K562 (cell line): Measurements from ENCODE around the gene TMEM184B. TPM values are rescaled to one million over a fixed set of nuclear protein-coding genes. Genes with fewer than 3 reads are reported as not detected.

Experiments
- DMBX1 ChIP-seq: fragments of 250-450 bp; sonication (Bioruptor Pico); IDR thresholded peaks from 2 replicates; pipeline ENCODE4 v1.8.0; 2022; ENCODE audit warnings: inconsistent platforms, mild to moderate bottlenecking, moderate library complexity, borderline replicate concordance
- MGA ChIP-seq: fragments of 450-650 bp; IDR thresholded peaks from 2 replicates; pipeline ENCODE4 v1.6.1; 2016; ENCODE audit warnings: mild to moderate bottlenecking, moderate library complexity
- SMARCA4 ChIP-seq: fragments of 450-650 bp; IDR thresholded peaks from 2 replicates; pipeline ENCODE4 v1.6.1; 2016
- TFE3 ChIP-seq: fragments of 450-650 bp; formaldehyde crosslinking; IDR thresholded peaks from 2 replicates; pipeline ENCODE4 v1.4.0; 2020; ENCODE audit warnings: mild to moderate bottlenecking, mixed read lengths
- TOE1 ChIP-seq, 2 experiments: fragments of 450-650 bp in 1 of 2; sonication (generic) in 1 of 2; formaldehyde crosslinking in 1 of 2; IDR thresholded peaks; 2 replicates each; pipeline versions ENCODE4 v1.7.1 to v1.8.0; 2016 to 2022; ENCODE audit warnings: borderline replicate concordance in 2 of 2, mild to moderate bottlenecking in 2 of 2, antibody characterized with exemption in 1 of 2, inconsistent platforms in 1 of 2, low read depth in 1 of 2, missing genetic modification reagents in 1 of 2, moderate library complexity in 1 of 2
- XRCC3 ChIP-seq: fragments of 450-650 bp; IDR thresholded peaks from 2 replicates; pipeline ENCODE4 v1.6.1; 2017; ENCODE audit warnings: mild to moderate bottlenecking, moderate library complexity
- ZFX ChIP-seq: sonication (generic); formaldehyde crosslinking; IDR thresholded peaks from 2 replicates; pipeline ENCODE4 v1.8.0; 2022; ENCODE audit warnings: mild to moderate bottlenecking, missing genetic modification reagents, moderate library complexity
- ZNF699 ChIP-seq: fragments of 250-450 bp; sonication (Bioruptor Pico); IDR thresholded peaks from 2 replicates; pipeline ENCODE4 v1.8.0; 2021; ENCODE audit warnings: mild to moderate bottlenecking, moderate library complexity; ENCODE audit not compliant: insufficient replicate concordance
- polyA plus RNA-seq, 8 experiments: library from polyadenylated mRNA; depleted of rRNA in 4 of 8; stranded (reverse) in 5 of 8; unstranded in 3 of 8; fragments of >200 nt; fragmentation: Nextera tagmentation in 2 of 8; fragmentation: Illumina TruSeq in 1 of 8; extraction: Ambion mirVana in 2 of 8; extraction: Trizol in 1 of 8; gene quantifications; 2 replicates each; pipeline versions ENCODE4 v1.2.1 to v1.2.3, GENCODE V29; 2011 to 2014; ENCODE audit warnings: inconsistent platforms in 1 of 8, missing spikeins in 1 of 8
- total RNA-seq, 7 experiments: library from RNA; depleted of rRNA in 6 of 7; stranded (reverse); fragments of >200 nt in 6 of 7; fragmentation: Illumina TruSeq in 2 of 7; extraction: Trizol in 2 of 7; gene quantifications; 2 replicates each; pipeline versions ENCODE4 v1.2.1 to v1.2.3, GENCODE V29; 2011 to 2021; ENCODE audit warnings: low replicate concordance in 1 of 7

The TMEM184B gene
- total and polyA plus RNA-seq, 9 of the 15 experiments (the other 6 are each of a cell fraction or from before 2014, with no cell fraction given), result 0.31 to 25.1 (median 6.2) TPM

- TF ChIP-seq MGA (0 out of 2 replicates have a peak, but pooled peaks have one; percentile 20), ZFX (CRISPR knock-in tag) (peak; percentile 31; the same call in 1 of the 2 replicates), ZNF699 (CRISPR knock-in tag) (no peak), SMARCA4 (peak; percentile 28; the same call in 1 of the 2 replicates), XRCC3 (no peak), TOE1 (IDR thresholded peaks at IDR 0.05; ENCODE audit: borderline replicate concordance) (0 out of 2 replicates have a peak, but pooled peaks have one; percentile 40), TOE1 (CRISPR knock-in tag; IDR thresholded peaks at IDR 0.05; ENCODE audit: borderline replicate concordance, low read depth) (no peak), DMBX1 (CRISPR knock-in tag) (no peak), TFE3 (CRISPR knock-in tag) (0 out of 2 replicates have a peak, but pooled peaks have one; percentile 13)
Observed at GRCh38 chr22:38285018-38285417, 12.2 kb upstream of the TMEM184B start (continued).
